Superior temporal gyrus (tissue), 1 donor: Measurements from ENCODE around the gene MMP11.

Experiments
- DNase-seq: peaks from one replicate; pipeline ENCODE4 v3.0.0-alpha.2; 2016; ENCODE audit errors: extremely low spot score

The MMP11 gene

GRCh38 chr22:23781065-23781464 lies 8.4 kb downstream of the MMP11 start:
- peak; percentile 91 for DNase-seq

DNA sequence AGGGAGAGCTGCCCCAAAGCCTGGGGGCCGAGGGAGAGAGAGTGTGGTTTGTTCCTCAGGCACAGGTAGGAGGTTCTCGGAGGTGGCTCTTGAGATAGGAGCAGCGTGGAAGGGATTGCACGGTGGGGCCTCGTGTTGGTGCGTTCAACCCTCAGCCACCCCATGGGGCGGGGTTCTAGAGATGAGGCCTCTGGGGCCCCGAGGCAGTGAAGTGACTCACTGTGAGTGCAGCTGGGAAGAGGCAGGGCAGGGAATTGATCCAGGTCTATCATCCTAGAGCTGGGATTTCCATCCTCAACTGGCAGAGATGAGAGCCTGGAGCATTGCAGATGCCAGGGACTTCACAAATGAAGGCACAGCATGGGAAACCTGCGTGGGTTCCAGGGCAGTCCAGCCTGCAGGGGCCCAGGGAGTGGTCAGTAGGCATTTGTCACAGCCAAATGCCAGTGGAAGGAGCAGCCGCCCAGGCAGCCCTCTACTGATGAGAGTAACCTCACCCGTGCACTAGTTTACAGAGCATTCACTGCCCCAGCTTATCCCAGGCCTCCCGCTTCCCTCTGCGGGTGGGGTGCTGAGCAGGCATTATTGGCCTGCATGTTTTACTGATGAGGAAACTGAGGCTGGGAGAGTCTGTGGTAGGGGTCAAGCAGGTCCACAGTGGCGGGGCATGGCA lies 9.0 kb downstream of the MMP11 start:
- no peak for DNase-seq

GRCh38 chr22:23782252-23782651 lies 9.6 kb downstream of the MMP11 start:
- no peak for DNase-seq

- no peak for DNase-seq
These were observed 10.1 kb downstream of the MMP11 start for GRCh38 chr22:23782703-23783102.

- DNase-seq, result no peak
These were observed 10.9 kb downstream of the MMP11 start for GRCh38 chr22:23783265-23784150.

- no peak for DNase-seq
These were observed 11.6 kb downstream of the MMP11 start for GRCh38 chr22:23784215-23784732.

- DNase-seq, result no peak
These were observed 13.6 kb downstream of the MMP11 start for GRCh38 chr22:23786261-23786710.

DNA sequence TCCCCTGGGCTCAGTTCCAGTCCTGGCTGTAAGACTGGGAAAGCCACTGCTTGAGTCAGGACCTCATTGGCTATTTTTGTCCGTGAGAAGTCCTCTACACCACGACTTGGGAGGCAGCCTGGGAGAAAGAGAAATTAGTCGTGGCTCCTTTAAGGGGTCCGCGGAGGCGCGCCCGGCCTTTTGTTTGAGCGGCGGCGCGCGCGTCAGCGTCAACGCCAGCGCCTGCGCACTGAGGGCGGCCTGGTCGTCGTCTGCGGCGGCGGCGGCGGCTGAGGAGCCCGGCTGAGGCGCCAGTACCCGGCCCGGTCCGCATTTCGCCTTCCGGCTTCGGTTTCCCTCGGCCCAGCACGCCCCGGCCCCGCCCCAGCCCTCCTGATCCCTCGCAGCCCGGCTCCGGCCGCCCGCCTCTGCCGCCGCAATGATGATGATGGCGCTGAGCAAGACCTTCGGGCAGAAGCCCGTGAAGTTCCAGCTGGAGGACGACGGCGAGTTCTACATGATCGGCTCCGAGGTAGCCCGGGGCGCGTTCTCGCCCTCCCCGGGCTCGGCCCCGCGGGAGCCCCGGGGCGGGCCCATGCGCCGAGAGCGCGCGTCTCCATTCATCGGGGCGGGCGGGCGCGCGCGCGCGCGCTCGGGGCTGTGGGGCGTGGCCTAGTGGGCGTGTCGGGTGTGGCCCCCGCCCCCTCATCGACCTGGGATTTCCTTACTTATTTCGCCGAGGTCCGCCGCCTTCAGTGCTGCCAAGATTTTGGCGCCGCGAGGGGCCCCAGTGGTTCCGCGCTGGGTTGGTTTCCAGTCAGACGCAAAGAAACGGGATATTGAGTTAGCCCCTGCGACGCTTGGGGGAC lies 14.3 kb downstream of the MMP11 start, which contains the start of gene SMARCB1:
Gene SMARCB1, plus strand, starts transcription at position 215 of the 848 bp plus-strand sequence. Its CDS starts 204 bp downstream, at position 419.
- DNase-seq, result peak; percentile 90

DNA sequence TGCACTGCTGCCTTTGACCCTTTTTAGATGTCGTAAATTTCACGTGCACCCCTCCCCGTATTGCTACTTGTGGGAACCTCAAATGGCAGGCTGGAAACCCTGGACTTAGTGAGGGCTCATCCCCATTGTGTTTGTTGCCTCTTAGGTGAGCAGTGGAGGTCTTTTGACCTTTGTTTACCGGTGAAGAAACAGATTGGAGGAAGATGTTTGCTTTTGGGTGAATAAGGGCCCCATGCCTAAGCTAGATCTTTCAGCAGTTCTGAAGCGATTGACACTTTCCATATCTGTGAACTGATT lies 14.9 kb downstream of the MMP11 start:
- no peak for DNase-seq

- no peak for DNase-seq
These were observed 15.3 kb downstream of the MMP11 start for GRCh38 chr22:23787910-23788309.

DNA sequence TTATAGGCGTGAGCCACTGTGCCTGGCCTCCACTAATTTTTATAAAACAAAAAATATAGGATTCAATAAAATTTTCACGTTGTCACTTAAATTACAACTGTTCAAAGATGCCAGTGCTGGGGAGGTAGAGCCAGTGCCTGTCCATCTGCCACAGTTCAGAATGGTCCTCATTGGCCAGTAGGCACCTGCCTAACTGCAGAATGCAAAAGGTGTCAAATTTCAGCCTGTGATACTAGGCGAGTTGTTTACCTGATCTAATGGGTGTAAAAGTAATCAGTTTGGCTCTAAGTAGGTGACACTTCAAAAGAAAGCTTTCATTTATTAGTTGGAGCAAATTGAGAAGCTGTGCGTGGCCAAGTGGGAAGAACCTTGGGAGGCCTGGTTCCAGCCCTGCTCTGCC lies 16.5 kb downstream of the MMP11 start:
- DNase-seq, result no peak

GRCh38 chr22:23789638-23790037 lies 17.0 kb downstream of the MMP11 start:
- DNase-seq, result peak; percentile 42

DNA sequence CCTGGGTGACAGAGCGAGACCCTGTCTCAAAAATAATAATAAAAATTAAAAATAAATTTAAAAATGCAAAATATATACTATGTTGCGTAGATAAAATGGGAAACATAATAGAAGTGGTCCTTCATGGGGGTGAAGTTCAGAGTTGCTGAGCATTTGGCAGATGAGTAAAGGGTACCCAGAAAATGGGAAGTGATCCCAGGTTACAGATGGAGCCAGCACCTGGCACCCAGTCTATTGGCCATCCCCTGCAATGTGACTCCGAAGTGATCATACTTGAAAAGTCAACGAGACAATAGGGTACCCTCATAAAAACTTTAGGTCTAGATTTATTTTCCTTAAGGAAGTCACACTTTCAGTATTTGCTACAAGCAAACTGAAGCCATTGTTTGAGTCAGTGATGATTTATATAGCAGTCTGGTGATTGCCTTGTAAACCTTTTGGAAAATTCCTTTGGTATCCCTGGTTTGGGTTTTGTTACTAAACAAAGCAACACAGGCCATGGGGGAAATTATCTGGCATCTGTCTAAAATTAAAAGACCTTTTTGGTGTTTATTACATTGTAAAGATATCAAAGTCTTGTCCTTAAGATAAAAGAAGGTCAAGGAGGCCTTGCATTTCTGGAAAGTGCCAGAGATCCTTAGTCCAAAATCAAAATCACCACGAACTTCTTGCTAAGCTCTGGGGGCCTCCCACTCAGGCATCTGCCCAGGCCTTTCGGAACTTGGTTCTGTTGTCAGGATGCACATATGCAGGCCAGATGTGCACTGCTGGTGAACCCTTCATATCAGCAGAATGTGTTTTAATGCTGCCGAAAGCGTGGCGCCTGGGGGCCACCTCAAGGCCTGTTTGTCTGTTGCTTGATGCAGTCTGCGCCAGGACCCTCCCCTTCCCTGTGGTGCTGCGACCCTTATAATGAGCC lies 18.4 kb downstream of the MMP11 start:
- DNase-seq, result no peak

DNA sequence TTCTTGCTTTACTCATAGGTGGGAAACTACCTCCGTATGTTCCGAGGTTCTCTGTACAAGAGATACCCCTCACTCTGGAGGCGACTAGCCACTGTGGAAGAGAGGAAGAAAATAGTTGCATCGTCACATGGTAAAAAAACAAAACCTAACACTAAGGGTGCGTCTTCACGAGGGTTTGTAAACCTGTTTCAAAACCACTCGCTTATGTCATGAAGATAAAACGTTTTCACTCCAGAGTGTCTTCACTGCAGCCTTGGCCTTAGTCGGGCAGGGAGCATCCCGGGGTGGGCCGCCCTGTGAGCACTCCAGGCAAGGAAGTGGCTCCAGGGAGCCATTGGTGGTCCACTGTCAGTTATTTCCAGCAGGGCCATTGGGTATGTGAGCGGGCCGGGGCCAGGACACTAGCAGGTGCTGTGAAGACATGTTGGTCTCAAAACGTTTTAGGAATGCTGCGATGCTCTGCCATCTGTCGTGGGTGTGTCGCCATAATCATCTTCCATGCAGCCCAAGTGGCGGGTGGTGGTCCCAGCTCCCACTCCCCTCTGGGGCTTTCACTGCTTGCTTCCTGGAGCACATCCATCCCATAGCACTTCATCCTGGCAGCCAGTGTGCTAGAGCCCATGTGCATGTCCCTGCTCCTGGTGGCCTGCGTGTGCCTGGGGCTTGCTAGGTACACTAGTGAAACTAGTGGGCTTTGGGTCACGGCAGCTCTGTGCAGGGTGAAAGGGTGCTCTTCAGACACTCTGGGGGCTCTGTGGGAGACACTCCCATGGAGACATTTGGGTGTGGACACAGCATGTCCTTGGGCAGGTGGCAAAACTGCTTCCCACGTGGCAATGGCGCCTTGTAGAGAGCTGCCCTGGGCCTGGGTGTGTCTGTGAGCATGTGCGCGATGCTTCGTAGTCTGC lies 19.3 kb downstream of the MMP11 start:
- no peak for DNase-seq

DNA sequence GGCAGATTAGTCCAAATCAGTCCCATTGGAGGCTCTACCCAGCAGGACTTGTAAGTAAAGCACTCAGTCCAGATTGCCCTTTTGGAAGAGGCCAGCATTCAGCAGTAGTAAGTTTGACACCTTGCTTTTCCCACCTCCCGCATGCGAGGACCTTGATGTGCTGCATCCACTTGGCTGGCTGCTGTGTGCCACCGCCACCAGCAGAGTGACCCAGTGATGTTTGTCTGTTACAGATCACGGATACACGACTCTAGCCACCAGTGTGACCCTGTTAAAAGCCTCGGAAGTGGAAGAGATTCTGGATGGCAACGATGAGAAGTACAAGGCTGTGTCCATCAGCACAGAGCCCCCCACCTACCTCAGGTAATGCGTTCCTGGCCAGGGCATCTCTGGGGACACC lies 20.7 kb downstream of the MMP11 start:
- DNase-seq, result no peak

- DNase-seq, result no peak
These were observed 23.8 kb downstream of the MMP11 start for GRCh38 chr22:23796461-23796860.

GRCh38 chr22:23800297-23801237 lies 27.9 kb downstream of the MMP11 start:
- no peak for DNase-seq

DNA sequence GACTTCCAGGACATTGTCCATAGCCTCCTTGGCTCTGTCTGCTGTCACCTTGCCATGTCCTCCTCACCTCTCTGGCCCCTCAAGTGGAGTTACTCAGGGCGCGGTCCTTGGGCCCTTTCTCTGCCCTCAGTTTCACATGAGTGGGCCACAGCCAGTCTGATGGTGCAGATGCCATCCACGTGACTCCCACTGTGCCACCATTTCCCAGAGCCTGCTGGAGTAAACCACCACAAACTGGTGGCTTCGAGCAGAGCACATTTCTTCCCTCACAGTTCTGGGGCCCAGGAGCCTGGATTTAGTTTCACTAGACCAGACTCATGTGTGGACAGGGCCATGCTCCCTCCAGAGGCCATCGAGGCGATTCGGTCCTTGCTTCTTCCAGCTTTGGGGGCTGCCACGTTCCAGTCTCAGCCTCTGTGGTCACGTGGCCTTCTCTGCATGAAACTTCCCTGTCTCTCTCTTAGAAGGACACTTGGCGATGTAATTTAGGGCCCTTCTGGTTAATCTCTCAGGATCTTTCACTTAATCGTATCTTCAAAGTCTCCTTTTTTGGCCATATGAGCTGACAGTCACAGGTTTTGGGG lies 28.7 kb downstream of the MMP11 start:
- no peak for DNase-seq
